Activated B cell treated with CpG ODN at 0.5 μM for 24 hours (primary cell): ENCODE data around the gene MAPK7. TPM values are rescaled to one million over a fixed set of nuclear protein-coding genes. Genes with fewer than 3 reads are reported as not detected.

Experiments used
- ATAC-seq: fragments of 200-7000 bp; cut with Tn5 transposase; one replicate; pipeline ENCODE4 v1.10.0; 2021; ENCODE audit warnings: low read depth, mild to moderate bottlenecking, moderate library complexity
- CTCF ChIA-PET: fragments of 350-600 bp; sonication (Branson Sonifier 250); formaldehyde crosslinking; loops from one replicate; lab custom pipeline; 2021; ENCODE audit warnings: antibody characterized with exemption; lab: Charles Lee
- POLR2A ChIA-PET: fragments of 350-600 bp; sonication (Branson Sonifier 250); formaldehyde crosslinking; loops from one replicate; lab custom pipeline; 2021; ENCODE audit warnings: antibody characterized with exemption; lab: Charles Lee
- DNase-seq: peaks from one replicate; pipeline ENCODE4 v3.0.0; 2022
- H3K27ac Mint-ChIP-seq: one replicate; pipeline ENCODE4 v1.8.0; 2020; ENCODE audit warnings: mixed read lengths
- H3K27me3 Mint-ChIP-seq: one replicate; pipeline ENCODE4 v1.8.0; 2021; ENCODE audit warnings: mixed read lengths
- H3K36me3 Mint-ChIP-seq: one replicate; pipeline ENCODE4 v1.8.0; 2021; ENCODE audit warnings: low read depth, mixed read lengths
- H3K4me1 Mint-ChIP-seq: one replicate; pipeline ENCODE4 v1.8.0; 2021; ENCODE audit warnings: mixed read lengths
- H3K4me3 Mint-ChIP-seq: one replicate; pipeline ENCODE4 v1.8.0; 2020; ENCODE audit warnings: mild to moderate bottlenecking, mixed read lengths
- H3K9me3 Mint-ChIP-seq: one replicate; pipeline ENCODE4 v1.8.0; 2020; ENCODE audit warnings: mixed read lengths
- intact Hi-C: fragments of 100-400 bp; cut with micrococcal nuclease; formaldehyde crosslinking; loops from one replicate; pipeline ENCODE4 v1.15.1; 2024
- total RNA-seq: library from RNA; stranded (reverse); gene quantifications from 2 replicates; pipeline ENCODE4 v1.2.3, GENCODE V29; 2022
- TF ChIP-seq, protein P1 (sequence below): fragments of 200-600 bp; IDR thresholded peaks from one replicate; pipeline ENCODE4 v1.8.0; 2022; ENCODE audit warnings: antibody characterized with exemption, mild to moderate bottlenecking

Gene MAPK7
- total RNA-seq, 1 donor from 2014 or later: 24.0 TPM

DNA sequence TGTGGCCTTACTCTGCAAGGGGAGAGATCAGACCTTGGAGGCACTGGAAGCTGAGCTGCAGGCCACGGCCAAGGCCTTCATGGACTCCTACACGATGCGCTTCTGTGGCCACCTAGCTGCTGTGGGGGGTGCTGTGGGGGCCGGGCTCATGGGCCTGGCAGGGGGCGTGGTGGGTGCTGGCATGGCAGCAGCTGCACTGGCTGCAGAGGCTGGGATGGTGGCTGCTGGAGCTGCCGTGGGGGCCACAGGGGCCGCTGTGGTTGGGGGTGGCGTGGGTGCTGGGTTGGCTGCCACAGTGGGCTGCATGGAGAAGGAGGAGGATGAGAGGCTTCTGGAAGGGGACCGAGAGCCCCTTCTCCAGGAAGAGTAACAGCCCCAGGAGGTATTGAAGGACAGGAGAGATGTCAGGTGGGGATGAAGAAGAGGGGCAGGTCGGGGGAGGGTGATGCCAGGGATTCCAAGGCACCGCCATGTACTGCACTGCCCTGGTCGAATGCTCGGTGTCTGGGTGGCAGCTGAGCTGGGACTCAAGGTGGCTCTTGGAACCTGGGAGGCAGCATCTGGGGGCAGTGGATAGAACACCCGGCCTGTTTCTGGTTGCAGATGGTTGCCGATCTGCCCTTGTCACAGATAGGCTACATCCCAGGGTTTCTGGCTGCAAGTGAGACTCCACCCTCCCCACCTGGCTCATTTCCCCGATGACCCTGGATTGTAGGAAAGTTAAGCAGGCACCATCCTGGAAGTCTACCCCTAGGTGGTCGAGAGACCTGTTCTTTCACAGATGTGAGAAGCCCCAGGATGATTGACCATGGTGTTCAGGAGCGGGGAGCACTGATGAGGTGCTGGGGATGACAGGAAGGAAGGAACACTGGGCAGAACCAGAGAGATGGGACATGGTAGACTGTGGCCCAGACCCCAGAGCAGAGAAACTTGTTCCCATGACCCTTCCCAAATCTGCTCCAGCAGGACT, 37.8 kb downstream of the MAPK7 start:
- TF ChIP-seq, protein P1, sequence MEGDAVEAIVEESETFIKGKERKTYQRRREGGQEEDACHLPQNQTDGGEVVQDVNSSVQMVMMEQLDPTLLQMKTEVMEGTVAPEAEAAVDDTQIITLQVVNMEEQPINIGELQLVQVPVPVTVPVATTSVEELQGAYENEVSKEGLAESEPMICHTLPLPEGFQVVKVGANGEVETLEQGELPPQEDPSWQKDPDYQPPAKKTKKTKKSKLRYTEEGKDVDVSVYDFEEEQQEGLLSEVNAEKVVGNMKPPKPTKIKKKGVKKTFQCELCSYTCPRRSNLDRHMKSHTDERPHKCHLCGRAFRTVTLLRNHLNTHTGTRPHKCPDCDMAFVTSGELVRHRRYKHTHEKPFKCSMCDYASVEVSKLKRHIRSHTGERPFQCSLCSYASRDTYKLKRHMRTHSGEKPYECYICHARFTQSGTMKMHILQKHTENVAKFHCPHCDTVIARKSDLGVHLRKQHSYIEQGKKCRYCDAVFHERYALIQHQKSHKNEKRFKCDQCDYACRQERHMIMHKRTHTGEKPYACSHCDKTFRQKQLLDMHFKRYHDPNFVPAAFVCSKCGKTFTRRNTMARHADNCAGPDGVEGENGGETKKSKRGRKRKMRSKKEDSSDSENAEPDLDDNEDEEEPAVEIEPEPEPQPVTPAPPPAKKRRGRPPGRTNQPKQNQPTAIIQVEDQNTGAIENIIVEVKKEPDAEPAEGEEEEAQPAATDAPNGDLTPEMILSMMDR: no peak
- H3K4me1 Mint-ChIP-seq: peaks cover 2% of the 10 kb centered on the region
- no peaks in the 10 kb centered on the region for H3K9me3 Mint-ChIP-seq
- no peak overlapping the region for H3K4me3 Mint-ChIP-seq
- no peak overlapping the region for H3K27ac Mint-ChIP-seq
- ATAC-seq (no peak), DNase-seq (no peak)
- ChIA-PET CTCF (interaction anchor here (0.7 to 1.0 kb wide), 2 partner anchors 53 to 73 kb away, joined by 3 read pairs; partner anchors contain the start of gene B9D1), POLR2A (no interaction called here)
- intact Hi-C loops: no loop called here
- H3K27me3 Mint-ChIP-seq: peaks cover 2% of the 10 kb centered on the region
- no peaks in the 10 kb centered on the region for H3K36me3 Mint-ChIP-seq

DNA sequence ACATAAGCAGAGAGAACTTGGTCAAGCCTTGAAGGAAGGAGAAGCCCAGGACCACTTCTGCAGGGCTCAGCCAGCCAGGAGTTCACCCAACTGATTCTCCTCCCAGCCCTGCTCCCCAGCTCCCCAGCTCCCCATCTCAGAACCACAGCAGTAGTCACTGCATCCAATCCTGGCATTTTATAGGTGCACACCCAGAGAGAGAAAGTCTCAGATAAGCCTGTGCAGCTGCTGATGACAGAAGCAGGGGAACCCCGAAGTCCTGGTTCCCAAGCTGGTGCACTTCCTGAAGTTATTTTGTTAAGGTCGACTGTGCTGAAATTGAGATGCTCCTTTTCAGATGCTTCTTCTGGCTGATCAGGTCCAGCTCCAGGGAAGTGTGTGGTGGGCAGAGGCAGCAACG, 39.3 kb downstream of the MAPK7 start:
- intact Hi-C loops: no loop called here
- Mint-ChIP-seq H3K9me3 (no peaks in the 10 kb centered on the region), H3K4me3 (no peak overlapping the region), H3K36me3 (no peaks in the 10 kb centered on the region), H3K4me1 (peaks cover 2% of the 10 kb centered on the region), H3K27ac (no peak overlapping the region), H3K27me3 (peaks cover 2% of the 10 kb centered on the region)
- TF ChIP-seq, protein P1: no peak
- no peak for ATAC-seq
- ChIA-PET CTCF (interaction anchor here (1.1 kb wide), 1 partner anchor 54 kb away, joined by 3 read pairs; no protein-coding TSS in a partner anchor), POLR2A (no interaction called here)
- no peak for DNase-seq

DNA sequence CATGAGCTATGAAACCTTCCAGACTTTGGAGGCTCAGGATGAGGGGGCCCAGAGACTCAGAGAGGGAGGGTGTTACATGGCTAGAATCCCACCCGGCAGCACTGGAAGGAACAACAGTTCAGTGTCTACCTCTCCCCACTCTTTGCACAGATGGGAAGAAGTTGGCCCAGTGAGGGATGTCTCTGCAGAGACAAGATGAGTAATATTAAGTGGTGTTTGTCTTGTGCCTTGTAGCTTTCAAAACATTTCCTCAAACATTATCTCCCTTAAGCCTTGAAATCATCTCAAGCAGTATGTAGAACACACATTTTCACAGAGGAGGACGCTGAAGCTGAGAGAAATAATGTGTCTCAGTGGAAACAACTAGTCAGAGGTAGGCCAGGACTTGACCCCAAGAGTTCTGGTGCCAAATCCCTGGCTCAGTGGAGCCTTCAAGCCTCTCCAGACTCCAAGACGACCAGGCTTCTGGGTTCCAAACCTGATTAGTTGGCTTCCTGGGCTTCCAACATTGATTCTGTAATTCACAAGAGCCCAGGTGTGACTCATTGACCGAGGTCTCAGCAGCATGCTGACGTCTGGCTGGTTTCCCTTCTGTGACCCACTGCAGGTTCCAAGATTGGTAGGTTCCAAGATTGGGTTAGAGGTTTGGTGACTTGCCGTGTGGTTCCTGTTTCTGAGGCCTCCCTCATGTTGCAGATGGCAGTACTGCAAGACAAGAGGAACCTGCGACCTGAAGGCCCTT, 40.1 kb downstream of the MAPK7 start:
- TF ChIP-seq, protein P1: no peak
- H3K27me3 Mint-ChIP-seq: peaks cover 5% of the 10 kb centered on the region
- H3K36me3 Mint-ChIP-seq: no peaks in the 10 kb centered on the region
- no peak overlapping the region for H3K4me3 Mint-ChIP-seq
- H3K4me1 Mint-ChIP-seq: peaks cover 2% of the 10 kb centered on the region
- no peak overlapping the region for H3K27ac Mint-ChIP-seq
- ATAC-seq (no peak), DNase-seq (no peak)
- POLR2A ChIA-PET: no interaction called here
- H3K9me3 Mint-ChIP-seq: no peaks in the 10 kb centered on the region
- CTCF ChIA-PET: interaction anchor here (1.1 kb wide), 1 partner anchor 55 kb away, joined by 3 read pairs; no protein-coding TSS in a partner anchor
- intact Hi-C loops: no loop called here

DNA sequence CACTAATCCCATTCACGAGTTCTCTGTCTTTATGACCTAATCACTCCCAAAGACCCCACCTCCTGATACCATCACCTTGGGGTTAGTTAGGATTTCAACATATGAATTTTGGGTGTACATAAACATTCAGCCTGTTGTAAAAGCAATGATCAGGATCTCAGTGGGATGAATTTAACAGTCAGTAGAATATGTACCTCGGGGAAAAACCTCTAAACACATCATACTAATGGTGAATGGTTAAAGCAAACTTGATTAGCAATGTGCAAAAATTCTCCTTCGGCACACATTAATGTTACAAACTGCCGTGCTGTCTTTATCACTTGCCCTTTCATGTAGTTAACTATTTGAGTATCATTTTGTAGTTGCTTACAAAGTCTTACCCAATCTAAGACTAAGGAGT, 42.9 kb downstream of the MAPK7 start:
- H3K36me3 Mint-ChIP-seq: no peaks in the 10 kb centered on the region
- ATAC-seq (no peak), DNase-seq (no peak)
- CTCF ChIA-PET: no interaction called here
- peaks cover 6% of the 10 kb centered on the region for H3K27me3 Mint-ChIP-seq
- peaks cover 2% of the 10 kb centered on the region for H3K4me1 Mint-ChIP-seq
- intact Hi-C loops: no loop called here
- no peaks in the 10 kb centered on the region for H3K9me3 Mint-ChIP-seq
- H3K27ac Mint-ChIP-seq: no peak overlapping the region
- POLR2A ChIA-PET: no interaction called here
- no peak overlapping the region for H3K4me3 Mint-ChIP-seq
- TF ChIP-seq, protein P1: no peak

DNA sequence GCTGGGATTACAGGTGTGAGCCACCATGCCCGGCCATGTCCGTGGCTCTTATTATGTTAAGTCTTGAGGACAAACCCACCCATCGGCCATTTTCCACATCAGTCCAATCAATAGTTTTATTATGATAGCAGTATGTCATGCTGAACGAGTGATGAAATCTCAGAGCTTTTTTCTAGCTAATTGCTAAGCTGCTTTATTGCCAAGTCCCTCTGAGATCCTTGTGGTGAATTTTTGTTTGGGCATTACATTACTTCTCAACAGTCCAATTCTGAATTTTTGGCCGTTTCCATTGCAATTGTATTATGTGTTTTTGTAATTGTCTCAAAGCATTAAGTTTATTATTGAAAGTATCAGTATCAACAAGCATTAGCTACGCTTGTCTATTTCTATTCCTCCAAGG, 43.6 kb downstream of the MAPK7 start:
- Mint-ChIP-seq H3K36me3 (no peaks in the 10 kb centered on the region), H3K27ac (no peak overlapping the region), H3K4me3 (no peak overlapping the region), H3K27me3 (peaks cover 6% of the 10 kb centered on the region), H3K4me1 (peaks cover 2% of the 10 kb centered on the region), H3K9me3 (no peaks in the 10 kb centered on the region)
- ChIA-PET CTCF (no interaction called here), POLR2A (no interaction called here)
- DNase-seq (no peak), ATAC-seq (no peak)
- TF ChIP-seq, protein P1: no peak
- intact Hi-C loops: no loop called here
